ENCODE measurements around the gene MYBPC2.
A peak's percentile ranks its signal among the peaks of the same experiment; 100 is the strongest.
"Not testable (repeated sequence)": the region's sequence is repeated elsewhere in the genome, so short reads cannot be mapped to it uniquely, and the experiment has no call there.

MYBPC2 gene

DNA sequence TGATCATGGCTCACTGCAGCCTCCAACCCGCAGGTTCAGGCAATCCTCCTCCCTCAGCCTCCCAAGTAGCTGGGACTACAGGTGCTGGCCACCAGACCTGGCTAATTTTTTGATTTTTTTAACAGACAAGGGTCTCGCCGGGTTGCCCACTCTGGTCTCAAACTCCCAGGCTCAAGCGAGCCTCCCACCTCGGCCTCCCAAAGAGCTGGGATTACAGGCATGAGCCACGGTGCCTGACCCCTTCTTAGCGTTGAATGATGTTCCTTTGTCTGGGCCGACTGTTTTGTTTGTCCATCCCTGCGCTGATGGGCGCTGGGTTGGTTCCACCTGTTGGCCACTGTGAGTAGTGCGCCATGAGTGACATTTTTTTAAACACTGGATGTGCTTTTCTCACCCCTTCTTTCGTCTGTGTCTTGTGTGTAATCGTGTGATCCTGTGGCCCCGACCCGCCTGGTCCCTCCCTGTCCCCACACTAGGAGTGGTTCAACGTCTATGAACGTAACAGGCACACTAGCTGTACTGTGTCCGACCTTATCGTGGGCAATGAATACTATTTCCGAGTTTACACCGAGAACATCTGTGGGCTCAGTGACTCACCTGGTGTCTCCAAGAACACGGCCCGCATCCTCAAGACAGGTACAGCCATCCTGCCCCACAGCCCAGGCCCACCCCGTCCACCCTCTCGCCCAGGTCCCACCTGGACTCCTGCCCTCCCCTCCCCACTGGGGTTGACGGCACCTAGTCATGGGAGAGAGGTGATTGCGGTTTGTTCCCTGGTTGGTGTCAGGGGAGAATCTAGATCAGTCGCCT lies 28.6 kb downstream of the MYBPC2 start:
- DNase-seq: peak in 2 of 4 experiments; percentile 9 to 12

DNA sequence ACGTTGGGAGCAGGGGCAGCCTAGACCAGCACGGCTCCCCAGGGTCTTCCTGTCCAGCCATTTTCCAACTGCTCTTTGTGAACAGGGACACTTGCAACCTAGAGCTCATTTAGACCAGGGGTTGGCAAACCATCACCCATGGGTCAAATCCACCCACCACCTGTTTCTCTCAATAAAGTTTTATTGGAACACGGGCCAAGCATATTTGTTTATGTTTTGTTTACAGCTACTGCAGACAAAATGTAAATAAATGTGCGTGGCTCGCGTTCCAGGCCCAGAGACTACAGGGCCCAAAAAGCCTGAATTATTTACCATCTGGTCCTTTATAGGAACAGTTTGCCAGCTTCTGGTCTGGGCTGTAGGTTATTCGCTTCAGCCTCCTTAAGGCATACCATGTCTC lies 30.3 kb downstream of the MYBPC2 start:
- no peak for DNase-seq

DNA sequence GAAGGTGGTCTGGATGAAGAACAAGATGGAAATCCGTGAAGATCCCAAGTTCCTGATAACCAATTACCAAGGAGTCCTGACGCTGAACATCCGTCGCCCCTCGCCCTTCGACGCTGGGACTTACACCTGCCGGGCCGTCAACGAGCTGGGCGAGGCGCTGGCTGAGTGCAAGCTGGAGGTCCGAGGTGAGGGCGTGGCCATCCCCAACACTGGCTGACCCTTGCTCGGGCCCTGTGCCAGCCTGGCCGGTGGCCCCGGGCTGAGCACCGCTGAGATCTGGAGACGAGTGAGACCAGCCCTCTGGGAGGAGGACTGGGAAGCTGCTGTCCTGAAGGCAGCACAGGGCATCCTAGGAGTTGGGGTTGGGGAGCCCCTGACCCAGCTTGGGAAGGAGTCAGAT lies 31.7 kb downstream of the MYBPC2 start:
- DNase-seq: no peak

DNA sequence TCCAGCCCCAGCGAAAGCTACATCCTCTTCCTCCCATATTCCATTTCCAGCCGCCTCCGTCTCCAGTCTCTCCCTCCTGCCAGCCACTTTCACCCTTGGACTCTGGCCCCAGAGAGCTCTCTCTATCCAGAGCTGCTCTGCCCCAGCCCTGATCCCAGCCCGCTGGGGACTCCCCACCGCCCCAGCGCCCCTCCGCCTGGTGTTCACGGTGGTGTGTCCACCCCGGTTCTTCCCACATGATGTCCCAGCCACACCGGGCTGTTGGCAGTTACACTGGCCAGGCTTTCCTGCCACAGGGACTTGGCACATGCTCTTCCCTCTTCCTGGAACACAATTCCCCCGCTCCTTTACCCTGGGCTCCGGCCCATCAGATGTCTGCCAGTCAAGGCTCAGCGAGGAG lies 32.3 kb downstream of the MYBPC2 start:
- DNase-seq: no peak

DNA sequence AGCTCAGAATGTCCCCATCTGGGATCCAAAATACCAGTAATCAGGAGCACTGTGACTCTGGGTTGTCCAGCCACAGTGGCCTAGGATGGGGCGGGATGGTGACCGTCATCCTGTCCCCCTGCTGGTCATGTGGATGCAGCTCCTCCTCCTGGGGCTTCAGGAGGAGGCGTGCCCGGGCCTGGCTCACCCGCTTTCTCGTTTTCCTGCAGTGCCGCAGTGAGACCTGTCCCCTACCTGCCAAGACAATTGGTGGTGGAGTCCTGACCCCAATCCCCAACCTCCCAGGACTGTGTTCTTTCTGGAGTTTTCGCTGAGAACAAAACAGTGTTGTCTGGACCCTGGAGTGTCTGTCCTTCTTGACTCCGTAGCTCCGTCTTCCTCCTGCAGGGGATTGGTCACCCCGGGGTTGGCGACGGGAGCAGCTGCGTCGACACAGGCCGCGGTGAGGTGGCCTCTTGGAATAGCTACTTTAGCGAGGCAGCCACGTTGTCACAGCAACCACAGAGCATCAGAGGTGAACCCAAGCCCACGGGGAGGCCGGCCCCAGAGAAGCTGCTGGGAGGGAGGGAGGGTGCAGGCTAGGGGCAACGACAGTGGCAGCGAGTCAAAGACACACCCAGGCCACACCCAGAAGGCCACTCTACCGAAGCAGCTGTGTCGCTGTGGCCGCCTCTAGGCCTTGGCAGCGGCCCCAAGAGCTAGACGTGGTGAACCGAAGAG lies 33.5 kb downstream of the MYBPC2 start:
- no peak for DNase-seq

DNA sequence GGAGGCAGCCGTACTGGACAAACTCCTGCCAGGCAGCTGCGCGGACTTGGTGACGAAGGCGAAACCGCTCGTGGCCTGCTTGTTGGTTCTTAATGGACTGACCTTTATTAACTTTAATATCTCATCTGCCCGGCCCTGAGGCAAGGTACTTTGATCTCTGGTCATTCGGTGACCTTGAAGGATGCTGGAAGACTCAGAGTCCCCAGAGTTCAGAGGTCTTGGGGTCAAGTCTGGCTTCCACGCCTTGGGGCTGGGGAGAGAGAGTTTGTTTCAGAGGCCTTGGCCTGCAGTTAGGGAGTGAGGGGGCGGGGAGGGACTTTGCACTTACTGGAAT lies 34.0 kb downstream of the MYBPC2 start:
- no peak for DNase-seq

DNA sequence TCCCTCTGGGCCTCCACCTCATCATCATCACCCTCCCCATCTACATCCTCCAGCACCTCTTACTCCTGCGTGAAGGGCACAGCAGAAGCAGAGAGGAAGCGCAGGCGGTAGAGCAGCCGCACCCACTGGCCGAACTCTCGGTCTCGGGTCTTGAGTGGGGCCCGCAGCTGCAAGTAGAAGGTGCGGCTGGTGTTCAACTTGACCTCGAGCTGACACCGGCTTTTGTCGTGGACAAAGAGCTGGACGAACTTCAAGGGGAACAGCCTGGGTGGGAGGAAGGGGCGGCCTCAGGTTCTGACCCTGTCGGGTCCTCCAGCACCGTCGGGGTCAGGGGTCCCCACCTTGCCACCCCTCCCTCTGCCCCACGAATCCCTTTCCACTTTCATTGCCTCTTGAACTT lies 34.9 kb downstream of the MYBPC2 start:
- no peak for DNase-seq

DNA sequence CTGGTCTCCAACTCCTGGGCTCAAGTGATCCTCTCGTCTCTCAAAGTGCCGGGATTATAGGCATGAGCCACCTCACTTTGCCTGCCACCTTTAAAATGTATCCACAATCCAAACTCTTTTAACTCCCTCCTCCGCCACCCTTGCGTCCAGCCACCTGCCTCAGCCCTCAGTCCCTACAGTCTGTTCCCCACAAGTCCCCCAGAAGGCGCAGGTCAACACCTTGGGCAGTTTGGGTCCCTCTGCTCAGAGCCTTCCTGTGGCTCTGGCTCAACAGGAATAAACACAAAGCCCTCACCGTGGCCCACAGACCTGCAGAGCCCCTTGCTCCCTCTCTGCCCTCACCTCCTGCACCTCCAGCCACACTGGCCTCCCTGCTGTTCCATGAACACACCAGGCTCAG lies 36.1 kb downstream of the MYBPC2 start:
- no peak for DNase-seq

DNA sequence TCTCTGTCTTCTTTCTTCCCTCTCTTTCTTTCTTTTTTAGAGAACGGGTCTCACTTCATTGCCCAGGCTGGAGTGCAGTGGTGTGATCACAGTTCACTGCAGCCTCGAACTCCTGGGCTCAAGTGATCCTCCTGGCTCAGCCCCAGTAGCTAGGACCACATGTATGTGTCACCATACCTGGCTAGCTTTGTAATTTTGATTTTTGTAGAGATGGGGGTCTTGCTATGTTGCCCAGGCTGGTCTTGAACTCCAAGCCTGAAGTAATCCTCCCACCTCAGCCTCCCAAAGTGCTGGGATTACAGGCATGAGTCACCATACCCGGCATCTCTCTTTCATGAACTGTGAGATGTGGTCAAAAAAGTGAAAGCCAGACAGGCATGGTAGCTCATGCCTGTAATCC lies 40.6 kb downstream of the MYBPC2 start:
- not testable (repeated sequence) for DNase-seq

DNA sequence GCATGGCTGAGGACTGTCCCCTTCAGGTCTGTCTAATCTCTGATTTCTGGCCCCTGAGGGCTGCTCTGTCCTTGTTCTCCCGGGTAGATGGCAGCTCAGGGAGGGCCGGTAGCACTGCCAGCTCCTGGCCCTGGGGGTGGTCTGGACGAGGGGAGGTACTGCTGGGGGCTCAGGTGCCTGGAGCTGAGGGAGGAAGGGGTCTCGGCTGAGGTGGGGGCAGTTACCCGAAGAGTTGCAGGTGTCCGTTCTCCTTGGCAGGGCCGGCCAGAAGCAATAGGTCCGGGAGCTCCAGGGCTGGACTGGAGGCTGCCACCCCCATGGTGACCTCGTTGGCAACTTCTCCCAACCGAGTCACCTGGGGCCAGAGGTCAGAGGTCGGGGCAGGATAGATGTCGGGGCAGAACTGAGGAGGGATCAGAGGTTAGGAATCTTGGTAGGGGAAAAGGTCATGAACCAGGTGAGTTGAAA lies 42.4 kb downstream of the MYBPC2 start:
- no peak for DNase-seq

DNA sequence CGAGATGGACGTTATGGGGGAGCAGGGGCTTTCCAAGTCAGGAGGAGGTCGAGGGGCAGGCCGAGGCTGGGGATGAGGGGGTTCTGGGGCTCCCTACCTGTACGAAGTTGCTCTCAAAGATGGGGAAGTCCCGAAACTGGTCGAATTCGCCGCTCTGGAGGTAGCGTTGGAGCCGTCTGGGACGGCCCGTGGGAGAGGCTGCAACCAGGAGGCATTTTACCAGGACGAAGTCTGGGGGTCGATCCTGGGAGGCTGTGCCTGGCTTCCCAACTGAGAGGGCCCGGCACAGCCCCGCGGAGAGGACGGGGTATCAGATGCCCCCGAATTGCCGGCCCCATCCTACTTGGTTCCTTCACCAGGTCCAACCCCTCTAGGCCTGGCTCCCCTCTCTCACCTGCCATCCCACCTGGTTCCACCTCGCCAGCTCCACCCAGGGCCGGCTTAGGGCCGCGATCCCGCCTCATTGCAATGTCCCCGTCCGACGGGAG lies 43.1 kb downstream of the MYBPC2 start:
- DNase-seq: no peak

DNA sequence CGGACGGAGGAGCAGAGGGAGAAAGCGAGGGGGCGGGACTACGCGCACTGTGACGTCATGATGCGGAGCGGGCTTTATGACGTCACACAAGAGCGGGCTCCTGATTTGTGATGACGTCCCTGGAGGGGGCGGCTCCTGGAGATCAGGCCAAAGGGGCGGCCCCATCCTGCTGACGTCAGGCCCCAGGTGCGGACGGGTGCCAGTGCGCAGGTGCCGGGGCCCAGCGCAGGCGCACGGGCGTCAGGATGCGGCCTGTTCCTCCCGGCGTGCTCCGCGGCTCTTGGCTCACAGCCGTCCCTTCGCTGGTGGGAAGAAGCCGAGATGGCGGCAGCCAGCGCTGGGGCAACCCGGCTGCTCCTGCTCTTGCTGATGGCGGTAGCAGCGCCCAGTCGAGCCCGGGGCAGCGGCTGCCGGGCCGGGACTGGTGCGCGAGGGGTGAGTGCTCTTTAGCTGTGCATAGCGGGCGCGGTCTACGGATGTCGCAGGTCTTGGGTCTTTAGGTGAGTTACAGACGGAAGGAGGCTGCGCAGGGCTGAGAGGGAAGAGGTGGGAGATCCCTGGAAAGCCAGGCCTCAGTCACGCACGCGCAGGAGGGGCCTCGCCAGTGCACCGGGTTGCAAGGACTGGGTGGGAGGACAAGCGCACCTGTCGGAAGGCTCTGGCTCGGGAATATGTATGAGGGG lies 43.7 kb downstream of the MYBPC2 start, which contains the start of the genes EMC10 and GARIN5A:
Gene EMC10, plus strand, starts transcription at position 284 of the 683 bp plus-strand sequence. Its CDS starts 38 bp downstream, at position 322.
Gene GARIN5A, minus strand, starts transcription at position 625 of the 683 bp plus-strand sequence. Its CDS starts 460 bp downstream, at position 165.
- DNase-seq: peak; percentile 69 to 89 (median 84)

DNA sequence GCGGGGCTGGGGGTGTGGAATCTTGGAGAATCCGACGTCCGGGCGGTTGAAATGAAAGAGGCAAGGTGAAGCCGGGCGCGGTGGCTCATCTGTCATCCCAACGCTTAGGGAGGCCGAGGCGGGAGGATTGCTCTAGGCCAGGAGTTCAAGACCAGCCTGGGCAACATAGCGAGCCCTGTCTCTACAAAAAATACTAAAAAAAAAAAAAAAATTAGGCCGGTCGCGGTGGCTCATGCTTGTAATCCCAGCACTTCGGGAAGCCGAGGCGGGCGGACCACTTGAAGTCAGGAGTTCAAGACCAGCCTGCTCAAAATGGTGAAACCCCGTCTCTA lies 44.2 kb downstream of the MYBPC2 start:
- no peak for DNase-seq

DNA sequence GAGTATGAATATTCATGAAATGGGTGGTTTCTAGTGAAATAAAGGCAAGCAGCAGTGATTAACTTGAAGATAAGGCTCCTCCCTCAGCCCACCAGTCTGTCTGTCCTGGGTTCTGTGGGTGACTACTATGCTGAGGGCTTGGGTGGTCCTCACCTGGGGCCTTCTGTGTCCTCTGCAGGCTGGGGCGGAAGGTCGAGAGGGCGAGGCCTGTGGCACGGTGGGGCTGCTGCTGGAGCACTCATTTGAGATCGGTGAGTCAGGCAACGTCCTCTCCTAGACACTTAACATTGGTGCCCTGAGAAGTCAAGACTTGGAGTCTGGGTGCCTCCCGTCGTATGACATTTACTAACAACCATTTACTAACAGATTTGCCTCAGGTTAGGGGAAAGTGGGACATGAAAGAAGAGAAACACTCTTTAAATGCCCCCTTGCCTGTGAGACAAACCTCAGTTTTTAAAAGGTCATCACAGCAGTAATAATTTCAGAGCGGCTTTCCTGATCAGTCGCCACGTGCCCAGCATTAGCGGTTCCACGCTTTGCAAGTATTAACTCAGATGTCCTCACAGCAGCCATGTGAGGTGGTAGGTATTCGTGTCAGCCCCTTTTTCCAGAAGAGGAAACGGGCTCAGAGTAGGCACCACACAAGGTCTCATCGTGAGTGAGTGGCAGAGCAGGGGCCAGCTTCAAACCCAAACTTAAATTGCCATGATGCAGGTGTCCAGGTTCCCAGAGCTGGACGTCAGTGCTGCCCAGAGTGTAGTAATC lies 45.2 kb downstream of the MYBPC2 start:
- no peak for DNase-seq

DNA sequence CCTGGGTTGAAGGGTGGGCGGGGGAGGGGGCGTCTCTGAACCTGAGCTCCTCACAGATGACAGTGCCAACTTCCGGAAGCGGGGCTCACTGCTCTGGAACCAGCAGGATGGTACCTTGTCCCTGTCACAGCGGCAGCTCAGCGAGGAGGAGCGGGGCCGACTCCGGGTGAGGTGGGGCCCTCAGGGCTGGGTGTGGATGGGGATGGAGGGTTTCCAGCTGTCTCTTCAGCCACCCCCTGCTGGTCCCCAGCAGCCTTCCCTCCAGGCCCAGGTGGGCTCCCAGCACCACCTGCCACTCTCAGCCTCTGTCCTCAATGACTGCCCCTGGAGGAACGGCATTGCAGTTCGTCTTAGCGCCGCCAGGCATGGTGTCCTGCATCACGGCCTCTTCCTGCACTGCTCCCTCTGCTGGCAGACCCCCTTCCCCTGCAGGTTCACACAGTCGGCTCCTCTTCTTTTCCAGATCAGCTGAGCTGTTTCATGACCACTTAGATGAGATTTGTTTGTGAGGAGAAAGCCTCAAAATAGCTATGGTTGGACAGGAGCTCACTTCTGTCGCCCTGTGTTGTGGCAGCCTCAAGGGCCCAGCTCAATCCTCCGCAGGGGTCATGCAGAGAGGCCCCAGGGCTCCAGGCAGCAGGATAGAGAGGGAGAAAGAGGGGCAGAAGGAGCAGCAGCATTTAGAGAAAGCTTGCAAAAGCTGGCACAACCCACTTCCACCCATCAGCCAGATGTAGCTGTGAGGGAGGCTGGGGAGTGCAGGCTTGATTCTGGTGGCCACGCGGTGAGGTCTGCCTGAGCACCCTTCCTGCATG lies 46.4 kb downstream of the MYBPC2 start:
- DNase-seq: peak in 1 of 4 experiments; percentile 11

DNA sequence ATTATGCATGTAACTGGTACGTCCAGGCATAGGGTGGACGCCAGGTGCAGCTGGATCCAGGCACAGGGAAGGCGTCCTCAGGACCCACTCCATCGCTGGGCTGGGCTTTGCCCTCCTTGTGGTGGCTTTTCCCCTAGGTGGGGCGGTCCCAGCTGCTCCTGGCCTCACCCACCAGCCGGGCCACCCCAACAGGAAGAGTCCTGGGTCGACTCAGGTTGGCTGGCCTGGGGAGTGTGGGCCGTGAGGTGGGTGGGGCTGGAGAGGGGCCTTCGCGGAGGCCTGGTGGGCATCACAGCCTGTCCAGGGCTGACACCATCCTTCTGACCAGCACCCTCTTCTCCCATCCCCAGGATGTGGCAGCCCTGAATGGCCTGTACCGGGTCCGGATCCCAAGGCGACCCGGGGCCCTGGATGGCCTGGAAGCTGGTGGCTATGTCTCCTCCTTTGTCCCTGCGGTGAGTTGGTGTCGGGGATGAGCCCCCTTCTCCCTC lies 47.1 kb downstream of the MYBPC2 start:
- DNase-seq: no peak

DNA sequence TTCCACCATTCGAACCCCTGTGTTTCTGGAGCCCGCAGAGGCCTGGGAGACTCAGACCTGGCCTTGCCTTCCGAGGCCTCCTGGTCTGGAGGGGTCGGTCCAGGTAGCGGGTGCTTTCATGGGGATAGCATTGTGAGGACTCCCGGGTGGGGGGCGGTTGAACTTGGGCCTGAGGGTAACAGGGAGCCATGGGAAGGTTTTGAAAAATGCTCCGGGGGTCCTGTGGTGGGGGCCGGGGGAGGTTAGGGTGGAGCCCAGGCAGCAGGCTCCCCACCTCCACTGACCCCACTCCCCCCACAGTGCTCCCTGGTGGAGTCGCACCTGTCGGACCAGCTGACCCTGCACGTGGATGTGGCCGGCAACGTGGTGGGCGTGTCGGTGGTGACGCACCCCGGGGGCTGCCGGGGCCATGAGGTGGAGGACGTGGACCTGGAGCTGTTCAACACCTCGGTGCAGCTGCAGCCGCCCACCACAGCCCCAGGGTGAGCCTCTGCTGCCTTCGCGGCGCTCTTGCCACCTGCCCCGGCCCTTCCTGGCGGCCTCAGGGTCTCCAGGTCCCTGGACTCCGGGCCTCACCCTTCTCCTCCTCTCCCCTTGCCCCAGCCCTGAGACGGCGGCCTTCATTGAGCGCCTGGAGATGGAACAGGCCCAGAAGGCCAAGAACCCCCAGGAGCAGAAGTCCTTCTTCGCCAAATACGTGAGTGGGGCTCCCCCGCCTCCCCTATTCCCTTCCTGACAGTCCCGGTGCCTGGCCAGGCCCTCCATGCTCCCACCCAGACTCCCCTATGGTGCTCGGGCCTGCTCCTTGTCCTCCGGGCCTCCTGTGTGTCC lies 47.8 kb downstream of the MYBPC2 start:
- no peak for DNase-seq

DNA sequence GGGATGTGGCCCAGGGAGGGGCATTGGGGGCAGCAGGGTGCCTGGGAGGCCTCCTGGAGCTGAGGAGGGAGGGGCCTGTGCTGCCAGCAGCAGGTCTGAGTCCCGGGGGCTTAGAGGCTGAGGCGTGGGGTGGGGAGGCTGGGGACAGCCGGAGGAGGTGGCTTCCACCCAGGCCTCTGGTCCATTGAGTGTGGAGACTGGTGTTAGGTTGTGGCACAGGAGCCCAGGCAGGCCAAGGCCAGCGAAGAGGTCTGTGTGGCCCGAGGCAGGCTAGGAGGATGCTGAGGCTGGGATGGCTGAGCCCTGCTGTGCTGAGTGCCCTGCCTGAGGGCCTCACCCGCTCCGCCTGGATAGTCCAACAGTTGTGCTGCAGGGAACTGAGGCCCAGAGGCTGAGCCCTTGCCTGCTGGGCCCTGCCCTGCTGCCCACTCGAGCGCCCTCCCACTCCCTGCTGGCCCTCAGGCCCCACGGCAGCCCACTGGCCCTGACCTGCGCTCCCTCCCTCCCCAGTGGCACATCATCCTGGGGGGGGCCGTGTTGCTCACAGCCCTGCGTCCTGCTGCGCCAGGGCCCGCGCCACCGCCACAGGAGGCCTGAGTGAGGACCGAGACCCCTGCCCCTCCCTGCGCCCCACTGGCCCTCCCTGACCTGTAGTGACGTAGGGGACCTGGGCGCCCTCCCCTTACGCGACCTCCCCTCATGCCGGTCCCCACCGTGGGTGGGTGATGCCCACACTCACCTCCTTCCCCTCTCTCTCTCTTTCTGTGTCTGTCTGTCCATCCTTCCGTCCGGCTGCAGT lies 48.9 kb downstream of the MYBPC2 start:
- DNase-seq: no peak

DNA sequence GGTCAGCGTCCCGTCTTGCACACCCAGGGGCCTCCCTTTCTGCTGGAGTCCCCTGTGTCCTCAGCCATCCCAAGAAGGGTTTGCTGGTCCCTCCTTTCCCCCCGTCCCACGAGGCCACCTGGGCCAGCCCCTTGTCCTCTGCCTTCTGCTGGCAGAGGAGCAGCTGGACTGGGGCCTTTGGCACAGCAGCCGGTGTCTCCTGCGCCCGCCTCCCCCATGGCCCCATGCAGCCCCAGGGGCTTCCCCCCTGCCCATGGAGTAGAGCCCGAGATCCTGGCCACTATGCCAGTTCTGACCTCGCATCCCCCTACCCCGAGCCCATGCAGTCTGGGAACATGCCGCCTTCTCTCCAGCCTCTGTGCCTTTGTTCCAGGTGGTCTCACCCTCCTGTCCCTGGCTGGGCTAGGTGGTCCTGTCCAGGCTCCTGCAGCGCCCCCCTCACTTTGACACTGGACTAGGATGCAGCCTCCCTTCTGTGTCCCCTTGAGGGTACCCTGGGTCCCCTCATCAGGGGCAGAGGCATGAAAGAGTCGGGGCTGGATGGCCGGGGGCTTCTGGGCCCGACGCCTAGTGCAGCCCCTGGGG lies 49.7 kb downstream of the MYBPC2 start:
- DNase-seq: no peak

All from activated naive CD4-positive, alpha-beta T cell (primary cell).